Heart right ventricle (tissue), 16 donors: ENCODE measurements around the gene MIER3. TPM values are rescaled to one million over a fixed set of nuclear protein-coding genes. Genes with fewer than 3 reads are reported as not detected.

Experiments
- ATAC-seq, 8 donors: fragments of 200-7000 bp; cut with Tn5 transposase; one replicate each; pipeline ENCODE4 v1.9.1; 2020; ENCODE audit warnings: mild to moderate bottlenecking in 8 of 8, moderate library complexity in 8 of 8, moderate number of reproducible peaks in 1 of 8
- DNase-seq, 2 donors: peaks; one replicate each; pipeline ENCODE4 v3.0.0-alpha.2; 2020
- H3K27ac ChIP-seq, 10 donors: fragments of 200-600 bp; sonication (generic) in 2 of 10; one replicate each; pipeline versions ENCODE4 v1.5.0 to v1.8.0; 2020 to 2022; ENCODE audit warnings: mild to moderate bottlenecking in 3 of 10
- H3K27me3 ChIP-seq, 7 donors: fragments of 200-600 bp; one replicate each; pipeline ENCODE4 v1.8.0; 2021 to 2022; ENCODE audit warnings: mild to moderate bottlenecking in 2 of 7
- H3K36me3 ChIP-seq, 9 donors: fragments of 200-600 bp; sonication (generic) in 1 of 9; one replicate each; pipeline versions ENCODE4 v1.5.0 to v1.8.0; 2020 to 2022; ENCODE audit warnings: mild to moderate bottlenecking in 2 of 9
- H3K4me1 ChIP-seq, 9 donors: fragments of 200-600 bp; sonication (generic) in 1 of 9; one replicate each; pipeline versions ENCODE4 v1.5.0 to v1.8.0; 2020 to 2022; ENCODE audit warnings: mild to moderate bottlenecking in 4 of 9
- H3K4me3 ChIP-seq, 10 donors: fragments of 200-600 bp; sonication (generic) in 2 of 10; one replicate each; pipeline versions ENCODE4 v1.5.0 to v1.8.0; 2020 to 2022; ENCODE audit warnings: mild to moderate bottlenecking in 7 of 10, moderate library complexity in 2 of 10
- H3K9me3 ChIP-seq, 11 donors: fragments of 200-600 bp in 10 of 11; sonication (generic) in 2 of 11; one replicate each; pipeline versions ENCODE4 v1.5.0 to v1.8.0; 2013 to 2022; ENCODE audit warnings: mild to moderate bottlenecking in 2 of 11, control low read depth in 1 of 11, moderate library complexity in 1 of 11
- CTCF ChIP-seq, 9 donors: fragments of 200-600 bp; sonication (generic) in 2 of 9; IDR thresholded peaks; one replicate each; pipeline versions ENCODE4 v1.5.0 to v1.8.0; 2021 to 2022; ENCODE audit warnings: antibody characterized with exemption in 9 of 9, mild to moderate bottlenecking in 5 of 9, moderate library complexity in 1 of 9
- whole genome bisulfite sequencing, 2 donors: extraction: QIAGEN DNeasy Blood & Tissue Kit; methylation state at CpG; one replicate each; pipeline ENCODE4 v1.1.7; 2013; ENCODE audit warnings: inconsistent platforms in 1 of 2; 5-methylcytosine and 5-hydroxymethylcytosine counted together
- intact Hi-C, 10 donors: fragments of 100-400 bp; cut with DNase I; formaldehyde crosslinking; loops; one replicate each; pipeline versions ENCODE4 v1.11.1 to v1.14.2; 2022
- polyA plus RNA-seq, 2 donors: library from polyadenylated mRNA; stranded (reverse); fragments of 200-250 nt; gene quantifications; one replicate each; pipeline ENCODE4 v1.2.3, GENCODE V29; 2013
- total RNA-seq, 10 donors: library from RNA; stranded (reverse); fragmentation: NEBNext Ultra II Directional in 3 of 10; extraction: Animal tissue kit (Norgen Biotek cat#: 25700) in 3 of 10; gene quantifications; one replicate each; pipeline versions ENCODE4 v1.2.1 to v1.2.4, GENCODE V29; 2021 to 2023
- donor health status: Arrhythmogenic right ventricular cardiomyopathy.
- donor health status: ischemic (EF 13 %, LVEDD 7.1; RV severe dilation, severe dysfunction).
- donor health status: healthy with polysubstance abuse.
- donor health status: DM: no; HTN: yes; CAD: no.
- donor health status: DM: no; HTN: no; CAD: no.
- donor health status: ischemic (EF 25% LVEDD 6.9; RV normal size, moderate dysfunction).
- donor health status: ischemic (EF 25% LVEDD 5.7; RV mildly dilated, moderate dysfunction).
- donor health status: healthy.
- donor health status: DM: yes; HTN: yes; CAD: no.
- donor health status: Ischemic cardiomyopathy.
- donor health status: ischemic (EF 35%, LVEDD 5.7; RV mildly dilated, moderate dysfunction).
- donor health status: nonischemic (EF 11% LVEDD 7.7; RV severe dilation, severe dysfunction).
- donor health status: DM: yes; HTN: yes; CAD: no.
- donor health status: PGD.
- donor health status: ischemic (EF 29% LVEDD 5.4; RV normal size, mild dysfunction).
- donor health status: nonischemic (EF 23%, LVEDD 6.1; RV moderate dilation, normal function).

MIER3 gene
- total and polyA plus RNA-seq, 12 donors: 3.3 to 17.9 (median 11.9) TPM

GRCh38 chr5:56988490-56988889 is 36.6 kb upstream of the MIER3 start:
- intact Hi-C loops: no loop called here
- no peaks in the 10 kb centered on the region for H3K9me3 ChIP-seq
- no peak overlapping the region for H3K4me3 ChIP-seq
- H3K36me3 ChIP-seq: no peaks in the 10 kb centered on the region
- no peaks in the 10 kb centered on the region for H3K4me1 ChIP-seq
- H3K27me3 ChIP-seq: no peaks in the 10 kb centered on the region
- TF ChIP-seq CTCF (IDR thresholded peaks at IDR 0.05): no peak
- ATAC-seq (no peak), DNase-seq (no peak)
- 92 to 94% methylated on average over 4 of the region's 4 CpGs for WGBS, 2 donors
- H3K27ac ChIP-seq: no peak overlapping the region

DNA sequence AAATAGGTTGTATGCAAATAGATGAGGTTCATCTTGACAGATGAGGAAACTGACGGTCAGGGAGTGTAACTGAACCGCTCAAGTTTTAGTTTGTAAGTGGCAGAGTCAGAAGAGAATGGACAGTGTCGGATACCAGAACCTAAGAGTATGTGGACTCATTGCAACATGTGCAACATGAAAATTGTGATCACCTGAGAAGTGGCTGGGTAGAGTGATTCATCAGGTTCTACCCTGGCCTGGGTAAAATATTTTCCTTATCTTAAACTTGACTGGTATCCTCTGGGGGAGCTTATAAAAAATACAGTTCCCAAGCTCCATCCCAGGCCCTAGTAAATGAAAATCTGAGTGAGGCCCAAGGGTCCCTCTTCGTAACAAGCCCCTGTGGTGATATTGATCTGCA is 35.2 kb upstream of the MIER3 start:
- Histone ChIP-seq H3K36me3 (no peaks in the 10 kb centered on the region), H3K9me3 (no peaks in the 10 kb centered on the region), H3K27ac (no peak overlapping the region), H3K4me3 (no peak overlapping the region), H3K4me1 (no peaks in the 10 kb centered on the region), H3K27me3 (no peaks in the 10 kb centered on the region)
- intact Hi-C loops: no loop called here
- TF ChIP-seq CTCF (IDR thresholded peaks at IDR 0.05): no peak
- no peak for ATAC-seq
- no peak for DNase-seq
- WGBS, 2 donors: 95 to 96% methylated on average over 4 of the region's 4 CpGs

- no peak for ATAC-seq
- 95% methylated on average over 1 of the region's 1 CpG for WGBS, 2 donors
- no peaks in the 10 kb centered on the region for H3K36me3 ChIP-seq
- no peak for DNase-seq
- no peak overlapping the region for H3K4me3 ChIP-seq
- no peaks in the 10 kb centered on the region for H3K9me3 ChIP-seq
- no peak overlapping the region for H3K27ac ChIP-seq
- TF ChIP-seq CTCF (IDR thresholded peaks at IDR 0.05): no peak
- no peaks in the 10 kb centered on the region for H3K4me1 ChIP-seq
- intact Hi-C loops: no loop called here
- H3K27me3 ChIP-seq: no peaks in the 10 kb centered on the region
These were observed 34.7 kb upstream of the MIER3 start for GRCh38 chr5:56986626-56986947.

DNA sequence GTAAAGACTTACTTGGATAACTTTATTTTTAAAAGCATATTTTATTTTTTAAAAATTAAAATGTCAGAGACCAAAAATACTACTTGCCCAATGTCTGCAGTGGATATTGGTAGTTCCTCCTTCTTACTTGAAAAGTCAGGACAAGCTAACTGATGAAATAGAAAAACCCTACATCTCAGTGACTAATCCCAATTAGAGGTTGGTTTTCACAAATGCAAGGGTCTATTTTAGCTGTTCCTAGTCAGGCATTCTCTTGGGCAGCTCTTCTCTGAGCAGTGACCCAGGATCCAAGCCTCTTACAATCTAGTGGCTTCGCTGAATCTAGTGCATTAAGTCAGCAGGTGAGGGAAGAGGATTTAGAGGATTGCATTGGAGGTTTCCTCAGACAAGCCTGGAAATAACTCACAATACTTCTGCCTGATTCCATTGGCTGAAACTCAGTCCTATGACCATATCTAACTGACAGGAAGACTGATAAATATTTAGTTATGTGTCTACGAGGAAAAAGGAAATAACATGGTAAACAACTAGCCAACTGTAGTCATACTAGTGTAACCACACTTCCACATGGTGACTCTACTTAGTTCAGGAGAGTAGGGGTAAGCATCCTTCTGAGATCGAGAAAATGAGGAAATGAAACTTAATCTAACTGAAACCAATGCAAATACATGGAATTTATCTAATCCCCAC is 34.2 kb upstream of the MIER3 start:
- whole genome bisulfite sequencing, 2 donors: 69 to 73% methylated on average over 3 of the region's 3 CpGs

More for the DNA sequence above, 34.2 kb upstream of the MIER3 start:
- Histone ChIP-seq H3K4me3 (no peak overlapping the region), H3K4me1 (no peaks in the 10 kb centered on the region), H3K36me3 (no peaks in the 10 kb centered on the region), H3K27ac (no peak overlapping the region), H3K27me3 (no peaks in the 10 kb centered on the region), H3K9me3 (no peaks in the 10 kb centered on the region)
- DNase-seq: no peak
- no peak for ATAC-seq
- no peak for TF ChIP-seq CTCF (IDR thresholded peaks at IDR 0.05)
- intact Hi-C loops: no loop called here
